ENCODE measurements around the gene OAS3.

The OAS3 gene, protein sequence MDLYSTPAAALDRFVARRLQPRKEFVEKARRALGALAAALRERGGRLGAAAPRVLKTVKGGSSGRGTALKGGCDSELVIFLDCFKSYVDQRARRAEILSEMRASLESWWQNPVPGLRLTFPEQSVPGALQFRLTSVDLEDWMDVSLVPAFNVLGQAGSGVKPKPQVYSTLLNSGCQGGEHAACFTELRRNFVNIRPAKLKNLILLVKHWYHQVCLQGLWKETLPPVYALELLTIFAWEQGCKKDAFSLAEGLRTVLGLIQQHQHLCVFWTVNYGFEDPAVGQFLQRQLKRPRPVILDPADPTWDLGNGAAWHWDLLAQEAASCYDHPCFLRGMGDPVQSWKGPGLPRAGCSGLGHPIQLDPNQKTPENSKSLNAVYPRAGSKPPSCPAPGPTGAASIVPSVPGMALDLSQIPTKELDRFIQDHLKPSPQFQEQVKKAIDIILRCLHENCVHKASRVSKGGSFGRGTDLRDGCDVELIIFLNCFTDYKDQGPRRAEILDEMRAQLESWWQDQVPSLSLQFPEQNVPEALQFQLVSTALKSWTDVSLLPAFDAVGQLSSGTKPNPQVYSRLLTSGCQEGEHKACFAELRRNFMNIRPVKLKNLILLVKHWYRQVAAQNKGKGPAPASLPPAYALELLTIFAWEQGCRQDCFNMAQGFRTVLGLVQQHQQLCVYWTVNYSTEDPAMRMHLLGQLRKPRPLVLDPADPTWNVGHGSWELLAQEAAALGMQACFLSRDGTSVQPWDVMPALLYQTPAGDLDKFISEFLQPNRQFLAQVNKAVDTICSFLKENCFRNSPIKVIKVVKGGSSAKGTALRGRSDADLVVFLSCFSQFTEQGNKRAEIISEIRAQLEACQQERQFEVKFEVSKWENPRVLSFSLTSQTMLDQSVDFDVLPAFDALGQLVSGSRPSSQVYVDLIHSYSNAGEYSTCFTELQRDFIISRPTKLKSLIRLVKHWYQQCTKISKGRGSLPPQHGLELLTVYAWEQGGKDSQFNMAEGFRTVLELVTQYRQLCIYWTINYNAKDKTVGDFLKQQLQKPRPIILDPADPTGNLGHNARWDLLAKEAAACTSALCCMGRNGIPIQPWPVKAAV

GRCh38 chr12:112937741-112938719 is at the start of gene OAS3:
Gene OAS3, plus strand, starts transcription at chr12:112938474. Its CDS starts 57 bp downstream, at chr12:112938531.
- DNase-seq (ENCODE audit: insufficient read length, low spot score), result no peak
- FAIRE-seq, result no peak
- TF ChIP-seq CTCF (IDR thresholded peaks at IDR 0.05; ENCODE audit: insufficient read depth, missing control alignments), result no peak

DNA sequence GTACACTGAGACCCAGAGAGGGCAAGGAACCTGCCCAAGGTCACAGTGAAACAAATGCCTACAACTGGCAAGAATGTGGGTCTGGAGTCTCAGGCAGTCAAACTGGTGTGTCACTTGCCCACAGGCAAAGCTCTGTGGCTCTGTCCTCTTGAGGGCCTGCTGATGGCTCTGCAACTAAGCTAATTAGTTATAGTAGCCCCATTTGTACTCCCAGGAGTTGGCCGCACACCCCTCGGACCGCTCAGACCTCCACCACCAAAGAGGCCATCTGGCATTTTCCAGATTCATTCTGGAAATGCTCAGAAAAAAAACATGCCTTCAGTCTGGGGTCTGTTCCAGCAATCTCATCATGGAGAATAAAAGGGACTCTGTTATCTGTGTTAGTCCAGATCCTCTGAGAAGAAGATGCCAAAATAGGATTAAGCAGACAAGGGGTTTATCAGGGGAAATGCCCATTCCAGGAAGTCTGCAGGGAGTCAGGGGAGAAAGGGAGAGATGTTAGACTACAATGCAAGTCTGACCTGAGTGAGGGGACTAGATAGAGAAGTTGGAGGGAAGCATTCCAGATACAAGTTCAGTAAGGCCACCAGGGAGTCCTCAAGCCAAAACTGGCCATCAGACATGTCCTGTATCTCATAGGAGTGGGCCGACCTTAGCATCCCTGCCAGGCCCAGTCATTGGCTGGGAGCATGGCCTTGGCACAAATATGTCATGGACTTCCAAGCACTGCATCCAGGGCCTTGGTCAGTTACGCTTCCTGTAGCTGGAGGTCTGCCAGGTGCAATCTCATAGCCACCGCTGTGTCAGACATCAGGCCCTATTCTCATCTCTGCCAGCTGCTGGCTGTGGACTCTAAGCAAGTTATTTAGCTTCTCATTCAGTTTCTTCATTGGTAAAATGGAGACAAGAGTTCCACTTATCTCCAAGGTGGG is 46.9 kb upstream of the OAS3 start:
- TF ChIP-seq CTCF (IDR thresholded peaks at IDR 0.05; ENCODE audit: insufficient read depth, missing control alignments), result no peak
- FAIRE-seq, result no peak
- DNase-seq (ENCODE audit: insufficient read length, low spot score), result no peak

GRCh38 chr12:112892856-112893255 is 45.4 kb upstream of the OAS3 start:
- DNase-seq (ENCODE audit: insufficient read length, low spot score) (no peak), FAIRE-seq (no peak)
- no peak for TF ChIP-seq CTCF (IDR thresholded peaks at IDR 0.05; ENCODE audit: insufficient read depth, missing control alignments)

DNA sequence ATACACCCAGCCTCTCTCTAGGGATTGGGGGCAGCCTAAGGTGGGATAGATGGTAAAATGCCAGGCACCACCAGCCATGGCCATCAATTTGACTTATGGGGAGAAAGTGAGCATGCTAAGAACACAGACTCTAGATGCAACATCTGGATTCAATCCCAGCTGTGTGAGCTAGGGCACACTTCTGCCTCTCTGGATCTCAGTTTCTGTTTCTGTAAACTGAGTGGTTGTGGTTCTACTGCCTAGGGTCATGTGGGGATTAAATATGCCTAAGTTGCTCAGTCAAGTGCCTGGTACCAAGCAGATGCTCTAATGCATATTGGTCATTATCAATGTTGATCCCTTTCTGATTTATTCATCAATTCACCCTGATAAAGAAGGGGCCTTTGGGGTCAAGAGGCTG is 44.1 kb upstream of the OAS3 start:
- no peak for DNase-seq (ENCODE audit: insufficient read length, low spot score)
- FAIRE-seq, result no peak
- no peak for TF ChIP-seq CTCF (IDR thresholded peaks at IDR 0.05; ENCODE audit: insufficient read depth, missing control alignments)

DNA sequence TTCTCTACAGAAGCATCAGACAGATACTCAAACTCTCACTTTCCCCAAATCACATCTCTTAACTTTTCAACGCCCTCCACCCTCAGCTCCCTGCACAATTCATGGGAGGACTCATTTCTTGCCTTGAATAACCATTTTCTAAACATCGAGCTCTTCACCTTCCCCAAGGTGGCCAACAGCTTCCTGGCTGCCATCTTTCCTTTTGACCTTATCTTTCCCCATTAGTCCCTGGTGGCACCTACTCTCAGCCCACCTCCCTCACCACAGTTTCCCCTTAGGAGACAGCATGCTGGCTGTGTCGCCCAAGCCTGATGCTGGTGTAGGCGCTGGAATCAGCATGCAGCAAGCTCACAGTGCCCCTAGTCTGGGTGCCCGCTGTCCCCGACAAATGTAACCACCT is 39.9 kb upstream of the OAS3 start:
- no peak for TF ChIP-seq CTCF (IDR thresholded peaks at IDR 0.05; ENCODE audit: insufficient read depth, missing control alignments)
- DNase-seq (ENCODE audit: insufficient read length, low spot score) (no peak), FAIRE-seq (no peak)
